HG03571 (cell line): ENCODE results near the gene CLEC2B.

Experiments
- ATAC-seq: cut with Tn5 transposase; IDR thresholded peaks from one replicate; pipeline ENCODE4 v1.9.1; 2021; ENCODE audit not compliant: unreplicated experiment

The CLEC2B gene

GRCh38 chr12:9810671-9811070 lies 58.5 kb downstream of the CLEC2B start:
- ATAC-seq, result no peak

- ATAC-seq, result no peak
These were observed 59.3 kb downstream of the CLEC2B start for GRCh38 chr12:9809866-9810265.

- no peak for ATAC-seq
These were observed 59.8 kb downstream of the CLEC2B start for GRCh38 chr12:9809338-9809737.

- ATAC-seq, result no peak
These were observed 60.6 kb downstream of the CLEC2B start for GRCh38 chr12:9808504-9808903.

GRCh38 chr12:9806714-9807113 lies 62.4 kb downstream of the CLEC2B start:
- ATAC-seq, result no peak

GRCh38 chr12:9805883-9806282 lies 63.3 kb downstream of the CLEC2B start:
- ATAC-seq, result no peak
